Measurements from ENCODE around the gene IGSF9B. TPM values are rescaled to one million over a fixed set of nuclear protein-coding genes. Genes with fewer than 3 reads are reported as not detected.

Gene IGSF9B
- polyA plus RNA-seq, 4 donors, result 3.1 to 7.9 (median 6.1) TPM

- DNase-seq (ENCODE audit: low read depth in 4 of 4, low spot score in 2 of 4), result no peak
Observed at GRCh38 chr11:133886029-133886428, 70.7 kb downstream of the IGSF9B start.

- DNase-seq (ENCODE audit: low read depth in 4 of 4, low spot score in 2 of 4), result no peak
Observed at GRCh38 chr11:133872160-133872559, 84.6 kb downstream of the IGSF9B start.

DNA sequence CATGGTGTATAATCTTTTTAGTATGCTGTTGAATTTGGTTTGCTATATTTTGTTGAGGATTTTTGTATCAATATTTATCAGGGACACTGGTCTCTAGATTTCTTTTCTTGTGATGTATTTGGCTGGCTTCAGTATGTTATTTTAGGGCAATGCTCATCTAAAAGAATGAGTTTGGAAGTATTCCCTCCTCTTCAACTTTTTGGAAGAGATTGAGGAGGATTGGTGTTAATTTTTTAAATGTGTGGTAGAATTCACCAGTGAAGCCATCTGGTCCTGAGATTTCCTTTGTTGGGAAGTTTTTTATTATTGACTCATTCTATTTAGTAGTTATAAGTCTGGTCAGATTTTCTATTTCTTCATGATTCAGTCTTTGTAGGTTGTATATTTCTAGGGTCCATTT lies 89.3 kb downstream of the IGSF9B start:
- no peak for DNase-seq (ENCODE audit: low read depth in 4 of 4, low spot score in 2 of 4)

GRCh38 chr11:133865466-133865865 lies 91.3 kb downstream of the IGSF9B start:
- no peak for DNase-seq (ENCODE audit: low read depth in 4 of 4, low spot score in 2 of 4)

GRCh38 chr11:133864756-133865155 lies 92.0 kb downstream of the IGSF9B start:
- DNase-seq (ENCODE audit: low read depth in 4 of 4, low spot score in 2 of 4), result no peak

- DNase-seq (ENCODE audit: low read depth in 4 of 4, low spot score in 2 of 4), result no peak
Observed at GRCh38 chr11:133860151-133860550, 96.6 kb downstream of the IGSF9B start.

Other genes starting within 250 kb of the IGSF9B start
- gene SPATA19, start 111.5 kb downstream of the IGSF9B start, polyA plus RNA-seq (ENCODE audit: insufficient read length in 4 of 4), result not detected
- 10 to 100 TPM; 50.4 to 59.8 (median 52.5) TPM for gene JAM3, start 112.1 kb upstream of the IGSF9B start, polyA plus RNA-seq (ENCODE audit: insufficient read length in 4 of 4)